NOMO-1 treated with dmso at 0.1 percent for 144 hours (cell line): ENCODE measurements around the gene KRTAP16-1.
"Not testable (repeated sequence)": the region's sequence is repeated elsewhere in the genome, so short reads cannot be mapped to it uniquely, and the experiment has no call there.

Source experiments
- DNase-seq: peaks from one replicate; lab custom pipeline; 2025; ENCODE audit not compliant: unreplicated experiment; lab: John Stamatoyannopoulos, UW

The KRTAP16-1 gene

DNA sequence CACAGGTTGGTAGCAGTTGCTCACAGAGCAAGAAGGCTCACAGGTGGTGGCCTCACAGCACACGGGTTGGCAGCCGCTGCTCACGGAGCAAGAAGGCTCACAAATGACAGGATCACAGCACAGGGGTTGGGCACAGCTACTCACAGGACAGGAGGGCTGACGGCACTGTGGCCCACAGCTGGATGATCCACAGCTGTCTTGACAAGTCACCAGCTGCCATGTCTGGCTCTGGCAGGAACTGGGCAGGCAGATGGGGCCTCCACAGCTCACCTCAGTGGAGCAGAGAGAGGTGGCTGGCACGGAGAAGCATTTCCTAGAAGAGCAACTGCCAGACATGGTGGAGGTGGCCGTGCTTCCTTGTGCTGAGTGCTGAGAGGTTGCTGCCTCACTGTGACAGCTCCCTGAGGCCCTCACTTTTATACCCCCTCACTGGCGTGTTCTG, at the start of gene KRTAP16-1:
KRTAP16-1 (minus strand) TSS at position 392 of the 442 bp plus-strand sequence; CDS start at position 336, 56 bp downstream.
- DNase-seq: no peak

GRCh38 chr17:41354536-41354935, 45.4 kb upstream of the KRTAP16-1 start:
- DNase-seq: peak; percentile 67

DNA sequence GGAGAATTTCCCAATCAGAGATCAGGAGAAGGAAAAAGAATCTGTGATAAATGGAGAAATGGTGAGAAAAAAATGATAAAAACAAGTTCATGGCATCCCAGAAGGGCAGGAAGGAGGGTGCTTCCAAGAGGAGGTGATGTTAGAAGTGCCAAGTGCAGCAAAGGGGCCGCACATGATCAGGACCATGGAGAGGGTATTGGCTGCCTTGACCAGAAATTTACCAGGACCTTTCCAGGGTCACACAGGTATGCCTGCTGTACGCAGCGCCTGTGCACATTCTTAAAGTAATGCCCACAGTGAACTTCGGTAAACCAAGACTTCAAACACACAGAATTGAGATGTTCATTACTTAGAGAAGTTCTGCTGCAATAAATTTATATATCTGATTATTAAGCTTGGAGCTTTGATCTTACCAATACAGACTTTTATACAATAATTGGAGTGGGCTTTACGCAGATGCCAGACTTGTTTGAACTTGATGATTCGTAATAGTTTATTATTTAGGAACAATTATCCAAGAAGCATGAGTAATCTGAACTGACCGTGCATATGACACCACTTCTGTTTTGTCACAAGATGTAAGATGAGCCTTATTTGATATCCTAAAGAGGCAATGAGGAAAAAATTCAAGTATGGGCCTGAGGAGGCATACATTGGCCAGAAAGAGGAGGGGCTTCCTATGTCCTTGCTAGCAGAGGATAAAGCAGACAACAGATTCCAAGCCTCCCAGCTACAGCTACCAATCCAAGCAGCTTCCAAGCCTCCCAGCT, 43.7 kb upstream of the KRTAP16-1 start:
- DNase-seq: no peak

DNA sequence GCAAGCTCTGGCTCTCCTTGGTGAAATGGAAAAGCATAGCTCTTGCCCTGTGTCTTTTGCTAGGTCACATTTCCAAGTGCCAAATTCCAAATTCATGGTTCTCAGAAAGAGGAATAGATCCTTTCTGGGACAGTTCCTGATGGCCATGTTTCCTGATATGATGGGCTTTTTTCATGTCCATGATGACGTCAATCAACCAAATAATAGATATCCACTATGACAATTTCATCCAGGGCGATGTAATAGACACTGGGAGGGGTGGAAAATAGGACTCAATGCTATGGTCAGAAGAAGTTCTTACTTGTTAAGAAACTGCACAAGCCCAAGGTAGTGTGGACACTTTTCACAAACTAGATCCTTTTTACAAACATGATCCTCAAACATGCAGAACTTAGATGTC, 42.1 kb upstream of the KRTAP16-1 start:
- no peak for DNase-seq

GRCh38 chr17:41350381-41350878, 41.3 kb upstream of the KRTAP16-1 start, which contains the start of gene KRT33A:
KRT33A (minus strand) TSS chr17:41350828; CDS start chr17:41350767, 61 bp downstream.
- DNase-seq: not testable (repeated sequence)

DNA sequence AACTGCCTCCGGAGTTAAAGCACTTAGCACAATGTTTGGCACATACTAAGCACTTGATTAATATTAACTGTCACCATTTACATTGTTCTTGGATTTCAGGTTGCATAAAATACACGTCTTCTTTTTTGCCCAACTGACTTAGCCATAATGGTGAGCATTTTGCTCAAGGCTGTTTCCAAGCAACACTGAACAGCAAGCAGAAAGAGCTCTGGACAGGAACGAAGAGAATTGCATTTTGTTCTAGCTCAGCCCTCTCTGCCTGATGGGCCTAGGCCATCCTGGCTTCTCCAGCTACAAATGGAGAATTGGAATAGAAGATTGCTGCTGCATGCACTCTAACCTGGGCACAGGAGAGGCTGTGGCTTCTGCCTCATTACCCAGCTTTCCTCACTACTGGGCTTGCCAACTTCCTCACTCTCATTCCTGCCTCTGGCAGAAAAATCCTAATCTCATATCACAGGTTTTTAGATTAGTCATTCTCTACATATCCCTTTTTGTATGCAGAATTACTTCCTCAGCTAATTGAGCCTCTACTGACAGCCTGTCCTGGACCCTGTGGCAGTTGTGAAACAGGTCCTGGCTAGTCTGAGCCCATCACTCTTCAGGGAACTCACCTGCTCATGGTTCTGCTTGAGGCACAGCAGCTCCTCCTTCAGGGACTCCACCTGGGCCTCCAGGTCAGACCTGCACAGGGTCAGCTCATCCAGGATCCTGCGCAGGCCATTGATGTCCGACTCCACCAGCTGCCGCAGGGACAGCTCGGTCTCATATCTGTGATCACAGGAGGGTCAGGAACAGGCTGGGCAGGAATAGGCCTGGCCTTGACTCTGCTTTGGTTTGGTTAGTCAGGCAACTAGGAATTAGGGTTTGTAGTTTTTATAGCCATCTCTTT, 39.0 kb upstream of the KRTAP16-1 start:
- DNase-seq: no peak

- DNase-seq: not testable (repeated sequence)
Measured at GRCh38 chr17:41346421-41346820, 37.3 kb upstream of the KRTAP16-1 start.

DNA sequence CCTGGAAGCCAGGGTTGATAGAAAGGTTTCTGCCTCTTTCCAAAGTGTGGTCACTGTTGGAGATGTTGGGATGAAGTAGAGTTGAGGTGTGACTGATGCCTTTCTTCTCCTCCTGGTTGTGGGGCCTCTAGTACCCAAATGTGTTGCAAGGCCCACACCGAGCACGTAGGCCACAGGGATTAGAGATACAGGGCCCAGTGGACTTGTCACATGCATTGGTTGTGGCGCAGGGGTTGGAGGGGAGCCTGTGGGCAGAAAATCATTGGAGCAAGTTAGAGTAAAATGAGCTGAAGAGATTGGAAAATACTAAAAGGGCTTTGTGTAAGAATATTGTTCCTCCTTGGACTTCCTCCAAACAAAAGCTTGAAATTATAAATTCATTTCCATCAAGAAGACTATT, 36.9 kb upstream of the KRTAP16-1 start:
- DNase-seq: no peak

GRCh38 chr17:41343029-41343428, 33.9 kb upstream of the KRTAP16-1 start:
- no peak for DNase-seq

GRCh38 chr17:41340934-41341861, 32.1 kb upstream of the KRTAP16-1 start:
- DNase-seq: no peak

DNA sequence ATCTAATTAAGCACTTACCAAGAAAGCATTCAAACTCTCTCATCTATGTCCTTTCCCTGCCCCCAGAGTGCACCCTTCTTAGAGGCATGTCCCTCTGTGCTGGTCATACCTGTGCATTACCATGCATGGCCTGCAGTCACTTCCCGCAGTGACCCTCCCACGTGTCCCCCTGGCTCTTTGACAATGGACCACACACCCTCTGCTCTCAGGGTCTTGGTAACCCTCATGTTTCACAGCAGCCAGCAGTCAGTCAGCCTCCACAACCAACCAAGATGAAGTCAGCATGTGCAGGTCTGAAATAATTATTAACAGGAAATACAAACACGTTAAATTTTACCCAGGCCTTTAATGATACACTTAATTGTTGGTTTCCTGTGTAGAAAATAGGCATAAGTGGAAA, 31.4 kb upstream of the KRTAP16-1 start:
- no peak for DNase-seq

DNA sequence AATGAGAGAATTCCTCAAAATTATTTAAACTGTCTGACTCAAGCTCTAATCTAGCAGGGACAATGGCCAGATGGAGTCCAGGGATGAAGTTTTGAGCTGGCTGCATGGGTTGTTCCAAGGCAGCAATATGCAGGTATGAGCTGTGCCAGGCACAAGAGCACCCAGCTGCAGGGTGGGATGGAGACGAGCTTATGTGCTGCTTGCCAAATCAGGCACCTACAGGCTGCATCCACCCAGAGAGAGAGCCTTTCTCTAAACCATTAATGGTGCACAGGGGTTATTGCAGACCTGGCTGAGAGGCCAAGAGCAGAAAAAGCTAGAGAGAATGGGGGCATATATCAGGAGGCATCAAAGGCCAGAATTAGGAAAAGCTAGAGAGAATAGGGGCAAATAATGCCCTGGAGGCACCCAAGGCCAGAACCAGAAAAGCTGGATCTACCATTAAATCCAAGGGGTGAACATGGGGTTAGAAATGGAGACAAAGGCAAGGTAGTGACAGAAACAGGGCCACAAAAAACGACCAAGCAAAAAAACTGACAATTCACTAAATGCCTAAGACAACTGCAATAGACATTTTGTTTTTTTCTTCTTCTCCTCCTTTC, 30.6 kb upstream of the KRTAP16-1 start:
- DNase-seq: no peak

DNA sequence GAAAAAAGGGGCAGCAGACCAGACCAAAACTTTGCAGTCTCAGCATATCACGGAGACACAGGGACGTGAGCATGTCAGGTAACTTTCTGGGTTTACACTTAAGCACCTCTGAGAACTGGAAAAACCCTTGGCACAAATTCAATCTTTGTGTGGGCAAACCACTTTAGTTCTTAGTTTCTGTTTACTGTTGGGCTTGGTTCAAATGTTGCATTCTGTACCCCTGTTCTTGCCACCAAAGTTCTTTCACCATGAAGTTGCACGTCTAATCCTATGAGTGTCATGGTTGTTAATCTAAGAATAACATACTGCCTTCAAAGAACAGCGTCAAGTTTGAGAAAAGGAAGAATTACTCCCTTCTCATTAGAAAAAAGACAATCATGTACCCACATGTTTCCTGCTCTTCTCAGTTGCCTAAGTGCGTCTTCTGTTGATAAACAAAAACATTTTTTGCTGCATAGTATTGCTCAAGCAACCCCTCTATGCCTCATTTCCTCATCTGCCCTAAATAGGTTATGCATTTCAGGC, 29.9 kb upstream of the KRTAP16-1 start:
- DNase-seq: peak; percentile 29

- no peak for DNase-seq
Measured at GRCh38 chr17:41335747-41336146, 26.6 kb upstream of the KRTAP16-1 start.

DNA sequence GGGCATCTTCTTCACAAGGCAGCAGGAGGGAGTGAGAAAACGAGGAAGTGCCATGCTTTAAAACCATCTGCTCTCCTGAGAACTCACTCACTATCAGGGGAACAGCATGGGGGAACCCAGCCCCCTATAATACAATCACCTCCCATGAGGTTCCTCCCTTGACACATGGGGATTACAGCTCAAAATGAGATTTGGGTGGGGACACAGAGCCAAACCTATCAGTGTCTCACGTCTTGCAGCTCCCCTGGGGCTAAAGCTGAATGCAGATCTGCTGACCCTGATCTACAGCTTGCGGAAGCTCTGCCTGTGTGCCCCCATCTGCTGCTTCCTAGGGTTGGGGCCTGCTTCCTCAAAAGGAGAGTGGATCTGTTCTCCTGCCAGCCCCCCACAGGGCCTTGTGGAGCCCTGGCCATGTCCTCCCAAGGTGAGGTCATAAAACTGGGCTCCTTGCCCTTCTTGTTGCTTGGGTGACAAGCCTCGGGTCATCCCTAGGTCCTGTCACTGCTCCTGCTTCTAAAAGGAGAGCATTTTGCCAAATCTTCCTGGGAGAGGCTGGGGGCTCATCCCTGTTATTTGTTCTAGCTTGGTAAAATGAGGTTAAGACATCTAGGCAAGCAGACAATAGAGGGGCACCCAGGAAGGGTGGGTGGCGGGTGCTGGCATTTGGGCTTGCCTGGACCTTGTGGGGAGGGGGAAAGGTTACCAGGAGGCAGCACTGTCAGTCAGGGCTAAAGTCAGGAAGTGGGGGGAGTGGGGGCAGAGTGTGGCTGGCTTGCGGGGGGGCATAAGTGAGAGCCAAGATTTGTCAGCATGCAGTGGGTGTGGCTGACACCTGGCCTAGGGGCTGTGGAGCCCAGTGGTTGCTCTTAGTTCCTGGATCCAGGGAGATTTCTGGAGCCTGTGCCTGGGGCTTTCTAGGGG, 25.5 kb upstream of the KRTAP16-1 start:
- no peak for DNase-seq

DNA sequence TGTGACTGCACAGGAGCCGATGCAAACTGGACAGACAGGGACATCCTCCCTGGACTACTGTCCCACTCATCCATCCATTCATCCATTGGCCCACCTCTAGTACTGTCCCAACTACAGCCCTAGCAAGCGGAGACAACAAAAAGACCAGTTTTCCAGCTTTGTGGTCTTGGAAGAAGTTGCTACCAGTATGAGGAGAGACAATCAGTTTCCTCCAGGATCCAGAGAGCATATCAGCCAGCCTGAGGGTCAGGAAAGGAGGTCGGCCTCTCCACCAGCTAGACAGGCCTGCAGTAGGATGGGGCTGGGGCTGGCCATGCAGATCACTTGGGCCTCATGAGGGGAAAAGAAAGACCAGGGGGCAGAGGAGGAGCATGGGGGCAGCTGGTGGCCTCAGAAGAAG, 24.7 kb upstream of the KRTAP16-1 start:
- no peak for DNase-seq

GRCh38 chr17:41333098-41333497, 24.0 kb upstream of the KRTAP16-1 start:
- DNase-seq: no peak

DNA sequence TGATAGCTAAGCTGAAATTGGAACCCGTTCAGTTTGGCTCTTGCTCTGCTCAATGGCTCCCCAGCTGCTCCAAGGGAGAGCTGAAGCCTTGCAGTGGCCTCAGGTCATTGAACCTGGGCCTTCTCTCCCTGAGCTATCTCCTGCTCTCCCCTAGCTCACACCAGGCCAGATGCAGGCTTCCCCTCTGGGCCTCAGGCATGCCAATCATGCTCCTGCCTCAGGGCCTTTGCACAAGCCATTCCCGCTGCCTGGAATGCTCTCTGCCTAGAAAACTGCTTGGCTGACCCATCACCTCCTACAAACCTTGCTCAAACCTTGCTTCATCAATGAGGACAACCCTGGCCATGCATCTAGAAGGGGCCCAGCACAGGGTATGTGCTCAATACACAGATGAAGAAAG, 23.1 kb upstream of the KRTAP16-1 start:
- DNase-seq: no peak

- DNase-seq: no peak
Measured at GRCh38 chr17:41331606-41332005, 22.5 kb upstream of the KRTAP16-1 start.
